Transverse colon (tissue), 4 donors: ENCODE measurements around the gene PHGDH.

Experiments used
- CTCF ChIP-seq, 5 experiments: fragments of 200-600 bp in 3 of 5; fragments of 450-650 bp in 2 of 5; sonication (generic) in 3 of 5; IDR thresholded peaks; 1 replicate in 2 of 5; 2 replicates in 3 of 5; pipeline ENCODE4 v1.5.1; 2016 to 2017; ENCODE audit warnings: antibody characterized with exemption in 5 of 5, inconsistent platforms in 3 of 5, mild to moderate bottlenecking in 2 of 5, moderate library complexity in 1 of 5
- POLR2AphosphoS5 ChIP-seq, 3 donors: sonication (generic); formaldehyde crosslinking; IDR thresholded peaks; one replicate each; pipeline ENCODE4 v1.6.1; 2016; ENCODE audit warnings: antibody characterized with exemption in 3 of 3

- no peak for TF ChIP-seq CTCF (IDR thresholded peaks at IDR 0.05)
- no peak for TF ChIP-seq POLR2AphosphoS5 (IDR thresholded peaks at IDR 0.05)
These were observed 27.8 kb upstream of the PHGDH start for GRCh38 chr1:119683893-119684292.
